Fibroblast of skin of abdomen (primary cell): ENCODE results near the gene MCL1.
"Not testable (repeated sequence)": the region's sequence is repeated elsewhere in the genome, so short reads cannot be mapped to it uniquely, and the experiment has no call there.

Source experiments
- DNase-seq: peaks from one replicate; pipeline ENCODE4 v3.0.0-alpha.2; 2013

Gene MCL1

DNA sequence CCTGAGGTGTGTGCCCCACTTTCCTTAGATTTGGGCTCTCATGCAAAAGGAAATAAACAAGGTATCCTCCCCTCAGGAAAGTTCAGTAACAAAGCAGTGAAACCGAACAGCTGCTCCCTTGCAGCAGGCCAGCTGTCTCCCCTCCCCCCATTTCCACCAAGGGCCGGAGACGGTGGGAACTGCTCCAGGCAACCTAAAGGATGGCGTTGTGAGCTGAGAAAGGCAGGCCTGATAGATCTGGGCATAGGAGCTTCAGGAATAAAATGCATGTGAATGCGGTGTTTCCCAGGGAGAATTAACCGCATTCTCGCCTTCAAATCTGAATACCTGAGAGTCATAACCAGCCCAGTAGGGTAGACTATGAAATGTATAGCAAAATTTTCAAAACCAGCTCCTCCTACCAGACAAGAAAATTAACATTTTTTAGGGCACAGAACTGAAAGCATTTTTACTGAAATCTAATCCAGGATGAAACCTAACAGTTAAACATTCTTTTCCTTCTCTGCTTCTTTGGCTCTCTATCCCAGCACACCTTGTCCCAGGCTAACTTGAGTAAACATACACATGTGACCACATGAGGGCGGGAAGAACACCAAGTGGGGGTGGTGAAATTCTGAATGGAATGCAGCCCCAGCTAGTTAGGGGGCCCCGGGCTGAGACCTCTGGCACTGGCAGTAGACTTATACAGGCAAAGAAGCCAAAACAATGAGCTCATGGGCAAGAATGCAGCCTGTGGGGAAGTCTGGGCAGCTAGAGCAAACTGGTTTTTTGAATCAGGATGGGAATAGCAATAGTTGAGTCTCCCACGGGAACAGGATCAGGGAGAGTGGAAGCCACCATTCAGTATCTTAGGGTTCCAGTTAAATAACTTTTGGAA is 11.5 kb downstream of the MCL1 start:
- peak; percentile 94 for DNase-seq

DNA sequence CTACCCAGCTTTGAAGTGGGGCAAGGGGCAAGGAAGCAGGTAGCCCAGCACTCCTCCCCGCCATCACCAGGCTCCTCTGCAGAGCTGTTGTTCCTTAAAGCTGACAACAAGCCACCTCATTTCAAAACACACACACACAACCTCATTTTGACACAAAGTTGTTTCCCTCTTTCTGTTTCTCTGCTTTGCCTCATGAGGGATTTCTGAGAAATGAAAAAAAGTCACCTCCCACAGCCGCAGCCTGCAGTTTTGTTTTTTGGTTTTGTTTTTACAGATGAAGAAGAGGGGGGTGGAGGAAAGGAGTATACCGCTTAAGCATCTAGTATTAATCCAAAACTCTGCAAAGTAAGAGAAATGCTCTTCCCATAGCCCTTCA is 12.1 kb downstream of the MCL1 start:
- no peak for DNase-seq

DNA sequence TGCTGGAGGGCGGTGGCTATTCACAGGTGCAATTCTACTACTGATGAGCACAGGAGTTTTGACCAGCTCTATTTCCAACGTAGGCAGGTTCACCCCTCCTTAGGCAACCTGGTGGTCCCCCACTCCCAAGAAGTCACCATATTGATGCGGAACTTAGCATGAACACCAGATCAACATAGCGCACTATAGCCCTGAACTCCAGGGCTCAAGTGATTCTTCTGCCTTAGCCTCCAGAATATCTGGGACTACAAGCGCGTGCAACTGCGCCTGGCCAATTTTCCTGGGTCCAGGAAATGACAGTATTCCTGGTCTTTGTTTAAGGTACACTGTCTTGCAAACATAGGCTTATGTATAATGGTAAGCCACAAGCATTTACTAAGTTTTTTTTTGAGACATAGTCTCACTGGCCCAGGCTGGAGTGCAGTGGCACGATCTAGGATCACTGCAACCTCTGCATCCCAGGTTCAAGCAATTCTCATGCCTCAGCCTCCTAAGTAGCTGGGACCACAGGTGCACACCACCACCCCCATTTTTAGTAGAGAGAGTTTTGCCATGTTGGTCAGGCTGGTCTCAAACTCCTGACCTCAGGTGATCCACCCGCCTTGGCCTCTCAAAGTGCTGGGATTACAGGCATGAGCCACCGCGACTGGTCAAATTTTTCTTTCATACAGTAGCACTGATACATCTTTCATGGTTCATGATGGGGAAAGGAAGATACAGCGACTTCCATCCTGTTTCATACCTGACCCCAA is 12.6 kb downstream of the MCL1 start:
- no peak for DNase-seq

DNA sequence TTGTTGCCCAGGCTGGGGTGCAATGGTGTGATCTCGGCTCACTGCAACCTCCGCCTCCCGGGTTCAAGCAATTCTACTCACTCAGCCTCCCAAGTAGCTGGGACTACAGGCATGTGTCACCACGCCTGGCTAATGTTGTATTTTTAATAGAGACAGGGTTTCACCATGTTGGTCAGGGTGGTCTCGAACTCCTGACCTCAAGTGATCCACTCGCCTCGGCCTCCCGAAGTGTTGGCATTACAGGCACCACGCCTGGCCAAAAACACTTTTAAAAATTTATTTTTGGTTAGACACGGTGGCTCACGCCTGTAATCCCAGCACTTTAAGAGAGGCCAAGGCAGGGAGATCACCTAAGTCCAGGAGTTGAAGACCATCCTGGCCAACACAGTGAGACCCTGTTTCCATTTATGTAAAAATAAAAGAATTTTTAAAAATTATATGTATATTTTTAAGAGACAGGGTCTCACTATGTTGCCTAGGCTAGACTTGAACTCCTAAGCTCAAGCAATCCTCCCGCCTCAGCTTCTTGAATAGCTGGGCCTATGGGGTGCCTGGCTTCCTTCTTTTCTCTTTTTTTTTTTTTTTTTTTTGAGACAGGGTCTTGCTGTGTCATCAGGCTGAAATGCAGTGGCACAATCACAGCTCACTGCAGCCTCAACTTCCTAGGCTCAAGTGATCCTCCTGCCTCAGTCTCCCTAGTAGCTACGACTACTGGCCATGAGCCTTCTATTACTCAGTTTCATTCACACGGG is 14.0 kb downstream of the MCL1 start:
- not testable (repeated sequence) for DNase-seq

DNA sequence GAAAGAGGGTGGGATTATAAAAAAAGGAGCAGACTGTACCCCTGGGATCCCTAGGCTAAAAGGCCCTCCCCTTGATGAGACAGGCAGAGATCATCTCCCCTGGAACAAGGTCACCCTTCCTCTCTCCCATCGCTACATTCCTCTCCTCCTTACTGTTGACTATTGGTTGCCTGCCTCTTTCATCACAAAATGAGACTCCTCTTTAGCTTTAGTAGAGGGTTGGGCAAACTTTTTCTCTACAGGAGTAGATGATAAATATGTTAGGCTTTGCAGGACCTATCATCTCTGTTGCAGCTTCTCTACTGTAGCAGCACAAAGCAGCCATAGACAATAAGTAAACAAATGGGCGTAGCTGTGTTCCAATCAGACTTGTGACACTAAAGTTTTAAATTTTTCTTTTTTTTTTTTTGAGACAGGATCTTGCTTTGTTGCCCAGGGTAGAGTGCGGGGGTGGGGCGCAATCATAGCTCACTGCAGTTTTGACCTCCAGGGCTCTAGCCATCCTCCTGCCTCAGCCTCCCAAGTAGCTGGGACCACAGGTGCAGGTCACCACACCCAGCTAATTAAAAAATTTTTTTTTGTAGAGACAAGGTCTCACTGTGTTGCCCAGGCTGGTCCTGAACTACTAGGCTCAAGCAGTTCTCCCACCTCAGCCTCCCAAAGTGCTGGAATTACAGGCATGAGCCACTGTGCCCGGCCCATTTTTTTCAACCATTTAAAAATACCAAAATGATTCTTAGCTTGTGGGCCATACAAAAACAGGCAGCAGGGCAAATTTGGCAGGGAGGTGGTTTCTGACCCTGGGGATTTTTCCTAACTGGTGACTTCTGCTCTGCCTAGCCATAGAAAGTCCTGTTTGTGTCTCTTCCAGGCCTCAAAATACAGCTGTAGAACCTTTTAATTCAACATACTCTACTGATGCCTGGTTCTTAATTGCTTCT is 15.1 kb downstream of the MCL1 start:
- DNase-seq: peak; percentile 54

DNA sequence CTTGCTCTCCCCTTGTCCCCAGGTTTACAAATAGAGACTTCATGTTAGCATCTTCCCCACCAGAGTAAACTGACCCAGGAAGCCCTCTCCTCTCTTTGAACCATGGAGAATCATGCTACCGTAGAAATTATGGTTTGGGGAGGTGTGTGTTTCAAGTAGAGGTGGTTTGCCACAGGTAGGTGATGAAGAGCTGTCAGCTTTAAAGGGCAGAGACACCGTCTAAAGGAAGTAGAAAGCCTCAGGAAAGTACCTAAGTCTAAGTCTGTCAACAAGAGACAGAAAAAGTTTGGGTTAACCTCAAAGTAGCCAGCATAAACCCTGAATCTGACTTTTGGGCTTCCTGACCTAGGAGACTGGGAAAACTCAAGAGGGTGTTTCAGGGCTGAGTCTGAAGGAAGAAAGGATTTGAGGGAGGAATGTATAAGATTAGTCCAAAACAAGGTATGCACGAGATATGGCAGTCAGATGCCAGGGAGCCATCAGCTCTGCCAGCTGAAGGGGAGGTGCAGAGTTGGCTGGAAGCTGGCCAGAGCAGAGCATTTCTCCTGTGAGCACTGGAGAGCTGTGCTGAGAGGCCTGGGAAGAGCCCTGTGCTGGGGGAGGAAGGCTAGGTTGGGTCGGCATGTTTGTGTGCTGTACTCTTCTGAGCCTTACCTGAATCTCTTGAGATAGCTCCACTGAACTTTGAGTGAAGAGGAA is 15.9 kb downstream of the MCL1 start:
- DNase-seq: no peak

DNA sequence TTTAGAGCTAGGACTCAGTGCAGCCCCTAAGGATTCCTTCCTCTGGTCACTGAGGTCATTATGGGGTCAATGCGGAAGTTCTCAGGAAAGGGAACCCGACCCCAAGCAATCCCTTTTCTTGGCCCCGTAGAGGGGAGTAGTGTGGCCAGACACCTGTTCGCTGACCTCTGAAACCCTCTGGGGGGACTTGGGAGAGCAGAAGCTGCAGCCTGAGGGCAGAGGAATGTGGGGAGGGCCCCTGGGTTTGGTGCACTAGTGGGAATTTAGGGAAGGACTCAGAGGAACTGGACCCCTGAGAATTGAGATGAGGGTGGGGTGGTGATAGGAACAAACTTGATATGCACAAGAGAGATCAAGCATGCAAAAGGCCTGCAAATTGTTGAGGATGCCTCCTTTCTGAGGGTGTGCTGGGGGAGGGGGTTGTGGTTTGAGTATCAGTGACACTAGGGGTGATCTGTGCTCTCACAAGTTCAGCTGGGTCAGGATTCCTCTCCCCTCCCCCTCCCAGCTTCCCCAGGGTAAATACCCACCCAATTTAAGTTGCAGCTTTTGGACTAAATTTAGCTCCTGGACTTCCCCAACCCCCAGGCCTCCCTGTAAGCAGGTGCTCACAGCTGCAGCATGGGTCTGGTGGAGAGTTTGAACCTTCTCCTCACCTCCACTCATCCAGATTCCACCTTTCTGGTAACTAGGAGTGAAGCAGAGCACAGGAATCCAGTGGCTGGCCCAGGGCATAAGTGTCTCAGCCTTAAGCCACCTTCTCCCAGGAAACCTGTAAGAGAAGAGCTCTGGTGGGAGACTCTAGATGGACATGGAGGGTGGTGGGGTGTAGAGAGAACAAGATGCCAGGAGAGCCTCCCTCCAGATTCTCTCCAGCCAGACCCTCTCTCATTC is 16.7 kb downstream of the MCL1 start:
- DNase-seq: no peak

DNA sequence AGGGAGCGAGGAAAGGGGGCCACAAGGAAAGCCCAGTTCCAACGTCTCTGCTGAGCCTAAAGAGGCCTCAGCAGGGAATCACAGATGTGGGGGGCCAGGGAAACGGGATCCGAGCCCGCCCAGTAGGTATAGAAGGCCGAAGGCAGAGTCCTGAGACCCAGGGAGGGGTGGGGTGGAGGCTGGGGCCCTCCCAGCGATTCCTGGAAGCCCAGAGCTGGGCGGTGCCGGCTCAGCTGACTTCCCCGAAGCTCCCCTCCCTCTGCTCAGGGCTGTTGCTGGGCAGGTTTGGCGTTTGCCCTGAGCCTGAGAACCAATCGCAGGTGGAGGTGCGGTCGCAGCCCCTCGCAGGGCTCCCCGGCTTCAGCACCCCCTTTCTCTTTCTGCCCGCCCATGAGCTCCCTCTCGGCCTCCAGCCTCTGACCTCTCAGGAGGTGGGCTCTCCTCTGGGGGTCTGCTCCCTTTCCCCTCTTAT is 17.4 kb downstream of the MCL1 start:
- DNase-seq: peak; percentile 94

DNA sequence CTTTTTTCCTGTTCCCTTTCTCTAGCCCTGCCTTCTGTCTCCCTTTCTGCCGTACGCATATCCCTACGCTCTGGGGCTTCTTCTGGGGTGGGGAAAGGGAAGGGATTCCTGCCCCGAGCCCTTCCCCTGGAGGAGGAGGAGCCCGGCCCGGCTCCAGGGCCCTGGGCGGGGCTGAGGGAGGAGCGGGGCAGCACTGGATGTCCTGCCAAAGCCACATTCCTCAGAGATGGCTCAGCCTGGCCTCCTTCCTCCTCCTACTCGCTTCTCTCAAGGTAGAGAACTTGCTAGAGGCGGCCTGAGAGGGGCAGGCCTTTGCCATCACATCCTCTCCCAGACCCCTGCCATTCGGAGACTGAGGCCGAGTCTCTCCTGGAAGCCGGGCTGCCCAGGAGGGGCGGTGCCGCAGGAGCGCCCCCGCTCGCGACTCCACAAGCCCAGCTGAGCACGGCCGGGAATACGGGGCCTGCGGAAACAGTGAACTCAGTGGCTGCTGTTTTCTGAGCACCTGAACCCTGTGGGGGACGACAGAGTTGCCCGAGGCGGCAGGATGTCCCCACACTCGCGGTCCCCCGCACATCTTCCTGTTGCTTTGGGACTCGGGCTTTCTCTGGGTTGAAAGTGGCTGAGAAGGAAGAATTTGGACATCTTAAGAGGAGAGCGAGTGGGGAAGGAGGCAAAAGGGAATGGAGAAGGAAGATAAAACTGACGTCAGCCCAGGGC is 18.0 kb downstream of the MCL1 start:
- DNase-seq: peak; percentile 99

DNA sequence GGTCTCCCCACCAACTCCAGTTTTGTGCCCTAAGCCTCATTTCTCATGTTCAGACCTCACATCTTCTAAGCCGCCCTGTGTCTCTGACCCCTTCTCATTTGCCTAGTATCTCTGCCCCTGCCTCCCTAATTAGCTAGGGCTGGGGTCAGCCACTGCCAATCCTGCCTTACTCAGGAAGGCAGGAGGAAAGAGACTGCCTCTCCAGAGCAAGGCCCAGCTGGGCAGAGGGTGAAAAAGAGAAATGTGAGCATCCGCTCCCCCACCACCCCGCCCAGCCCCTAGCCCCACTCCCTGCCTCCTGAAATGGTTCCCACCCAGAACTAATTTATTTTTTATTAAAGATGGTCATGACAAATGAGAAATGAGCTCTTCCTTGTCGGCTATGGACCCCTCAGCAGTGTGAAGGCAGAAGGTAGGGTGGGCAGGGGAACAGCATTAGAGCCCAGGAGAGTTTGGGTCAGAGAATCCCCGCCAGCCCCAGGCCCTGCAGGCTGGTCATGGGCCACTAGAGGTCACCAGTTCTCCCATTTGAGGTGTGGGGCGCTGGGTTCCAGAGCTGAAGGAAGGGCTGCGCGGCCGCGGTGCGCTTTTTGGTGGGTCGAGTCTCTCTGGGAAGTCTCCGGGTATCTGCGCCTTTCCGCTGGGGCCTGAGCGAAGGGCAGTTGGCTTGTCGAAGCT is 18.7 kb downstream of the MCL1 start:
- no peak for DNase-seq

DNA sequence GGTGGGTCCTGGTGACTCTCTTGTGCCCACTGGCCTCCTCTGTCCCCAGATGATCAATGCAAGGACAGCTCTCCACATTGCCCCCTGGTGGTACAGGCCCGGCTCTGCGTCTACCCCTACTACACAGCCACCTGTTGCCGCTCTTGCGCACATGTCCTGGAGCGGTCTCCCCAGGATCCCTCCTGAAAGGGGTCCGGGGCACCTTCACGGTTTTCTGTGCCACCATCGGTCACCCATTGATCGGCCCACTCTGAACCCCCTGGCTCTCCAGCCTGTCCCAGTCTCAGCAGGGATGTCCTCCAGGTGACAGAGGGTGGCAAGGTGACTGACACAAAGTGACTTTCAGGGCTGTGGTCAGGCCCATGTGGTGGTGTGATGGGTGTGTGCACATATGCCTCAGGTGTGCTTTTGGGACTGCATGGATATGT is 19.4 kb downstream of the MCL1 start:
- no peak for DNase-seq

DNA sequence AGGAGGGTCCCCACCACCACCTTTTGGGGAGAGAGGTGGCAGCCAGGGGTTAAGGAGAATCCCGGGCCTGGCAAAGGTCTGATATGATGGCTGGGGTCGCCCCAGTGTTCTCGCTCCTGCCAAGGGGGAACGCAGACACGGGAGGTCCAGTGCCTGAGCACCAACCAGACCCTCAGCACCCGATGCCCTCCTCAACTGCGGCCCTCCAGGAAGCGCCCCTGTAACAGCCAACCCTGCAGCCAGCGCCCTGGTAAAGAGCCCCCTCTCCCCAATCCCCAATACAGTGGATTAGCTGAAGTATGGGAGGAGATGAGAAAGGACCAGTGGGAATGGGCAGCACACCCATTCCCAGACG is 19.8 kb downstream of the MCL1 start:
- DNase-seq: no peak

DNA sequence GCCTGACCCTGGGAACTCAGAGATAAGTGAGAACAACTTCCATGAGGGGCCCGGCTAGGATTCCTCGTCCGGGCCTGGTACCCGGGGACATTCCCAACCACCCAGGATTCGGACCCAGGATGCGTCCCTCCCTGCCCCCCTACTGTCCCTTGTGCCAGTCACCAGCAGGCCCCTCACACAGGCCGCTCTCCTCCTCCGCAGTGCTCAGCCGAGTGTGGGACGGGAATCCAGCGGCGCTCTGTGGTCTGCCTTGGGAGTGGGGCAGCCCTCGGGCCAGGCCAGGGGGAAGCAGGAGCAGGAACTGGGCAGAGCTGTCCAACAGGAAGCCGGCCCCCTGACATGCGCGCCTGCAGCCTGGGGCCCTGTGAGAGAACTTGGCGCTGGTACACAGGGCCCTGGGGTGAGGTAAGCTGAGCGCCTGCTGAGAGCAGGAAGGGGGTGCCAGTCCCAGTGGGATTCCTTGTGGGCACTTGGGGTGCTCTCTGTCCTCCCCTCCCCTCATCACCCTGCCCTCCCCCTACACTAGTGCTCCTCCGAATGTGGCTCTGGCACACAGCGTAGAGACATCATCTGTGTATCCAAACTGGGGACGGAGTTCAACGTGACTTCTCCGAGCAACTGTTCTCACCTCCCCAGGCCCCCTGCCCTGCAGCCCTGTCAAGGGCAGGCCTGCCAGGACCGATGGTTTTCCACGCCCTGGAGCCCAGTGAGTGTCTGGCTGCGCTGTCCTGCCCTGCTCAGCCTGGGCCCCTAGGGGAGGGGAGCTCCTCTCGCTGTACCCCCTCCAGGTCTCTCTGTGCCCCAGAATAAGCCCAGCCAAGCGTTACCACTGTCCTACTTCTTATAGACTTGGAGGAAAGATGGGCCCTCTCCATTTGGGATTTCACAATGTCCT is 20.4 kb downstream of the MCL1 start:
- DNase-seq: no peak

DNA sequence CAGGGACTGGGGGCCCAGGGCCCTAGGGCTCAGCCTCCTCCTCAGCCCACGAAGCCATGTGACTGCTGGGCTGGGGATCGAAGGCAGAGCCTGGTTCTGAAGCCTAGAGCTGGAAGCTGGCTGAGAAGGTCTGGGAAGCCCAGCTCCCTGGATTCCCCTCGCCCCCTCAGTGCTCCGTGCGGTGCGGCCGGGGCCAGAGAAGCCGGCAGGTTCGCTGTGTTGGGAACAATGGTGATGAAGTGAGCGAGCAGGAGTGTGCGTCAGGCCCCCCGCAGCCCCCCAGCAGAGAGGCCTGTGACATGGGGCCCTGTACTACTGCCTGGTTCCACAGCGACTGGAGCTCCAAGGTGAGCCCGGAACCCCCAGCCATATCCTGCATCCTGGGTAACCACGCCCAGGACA is 21.1 kb downstream of the MCL1 start:
- no peak for DNase-seq

DNA sequence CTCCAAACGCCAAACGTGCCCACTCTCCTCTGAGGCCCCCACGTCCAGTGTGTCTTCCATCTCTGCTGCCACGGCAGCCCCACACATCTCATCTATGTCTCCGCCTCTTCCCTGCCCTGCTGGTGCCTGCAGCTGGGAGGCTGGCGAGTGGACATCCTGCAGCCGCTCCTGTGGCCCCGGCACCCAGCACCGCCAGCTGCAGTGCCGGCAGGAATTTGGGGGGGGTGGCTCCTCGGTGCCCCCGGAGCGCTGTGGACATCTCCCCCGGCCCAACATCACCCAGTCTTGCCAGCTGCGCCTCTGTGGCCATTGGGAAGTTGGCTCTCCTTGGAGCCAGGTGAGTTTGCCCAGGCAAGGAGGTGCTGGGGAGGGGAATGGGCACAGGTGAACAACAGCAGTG is 21.6 kb downstream of the MCL1 start:
- no peak for DNase-seq

DNA sequence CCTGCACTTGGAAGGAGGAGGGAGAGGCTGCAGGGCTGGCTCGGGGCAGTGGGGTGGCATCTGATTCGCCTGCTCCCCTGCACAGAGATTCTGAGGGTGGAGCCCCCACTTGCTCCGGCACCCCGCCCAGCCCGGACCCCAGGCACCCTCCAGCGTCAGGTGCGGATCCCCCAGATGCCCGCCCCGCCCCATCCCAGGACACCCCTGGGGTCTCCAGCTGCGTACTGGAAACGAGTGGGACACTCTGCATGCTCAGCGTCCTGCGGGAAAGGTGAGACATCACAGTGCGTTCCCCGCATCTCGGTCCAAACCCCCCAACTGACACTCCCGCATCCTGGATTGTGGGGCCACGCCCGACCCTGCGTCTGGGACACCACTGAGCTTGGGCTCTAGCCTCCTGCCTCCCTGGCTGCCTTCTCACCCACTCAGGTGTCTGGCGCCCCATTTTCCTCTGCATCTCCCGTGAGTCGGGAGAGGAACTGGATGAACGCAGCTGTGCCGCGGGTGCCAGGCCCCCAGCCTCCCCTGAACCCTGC is 22.3 kb downstream of the MCL1 start:
- DNase-seq: no peak
